GM19240 (cell line): ENCODE results near the gene PACSIN2.
"Not testable (repeated sequence)": the region's sequence is repeated elsewhere in the genome, so short reads cannot be mapped to it uniquely, and the experiment has no call there.

ENCODE experiments used
- DNase-seq: peaks from one replicate; pipeline ENCODE4 v3.0.0; 2011; ENCODE audit warnings: low spot score; ENCODE audit not compliant: insufficient read length

Gene PACSIN2

GRCh38 chr22:42992092-42992491 is 22.9 kb downstream of the PACSIN2 start:
- DNase-seq = no peak

- no peak for DNase-seq
Measured at GRCh38 chr22:42991010-42991651, 23.8 kb downstream of the PACSIN2 start.

- DNase-seq = no peak
Measured at GRCh38 chr22:42990131-42990838, 24.7 kb downstream of the PACSIN2 start.

- DNase-seq = no peak
Measured at GRCh38 chr22:42986115-42986514, 28.8 kb downstream of the PACSIN2 start.

GRCh38 chr22:42985531-42985905 is 29.4 kb downstream of the PACSIN2 start:
- DNase-seq = no peak

- no peak for DNase-seq
Measured at GRCh38 chr22:42984814-42985530, 30.0 kb downstream of the PACSIN2 start.

GRCh38 chr22:42984397-42984796 is 30.6 kb downstream of the PACSIN2 start:
- DNase-seq = no peak

- DNase-seq = no peak
Measured at GRCh38 chr22:42983470-42983869, 31.5 kb downstream of the PACSIN2 start.

- no peak for DNase-seq
Measured at GRCh38 chr22:42979606-42980005, 35.3 kb downstream of the PACSIN2 start.

- DNase-seq = no peak
Measured at GRCh38 chr22:42978453-42979103, 36.4 kb downstream of the PACSIN2 start.

- DNase-seq = no peak
Measured at GRCh38 chr22:42977569-42977968, 37.4 kb downstream of the PACSIN2 start.

- no peak for DNase-seq
Measured at GRCh38 chr22:42976217-42976933, 38.6 kb downstream of the PACSIN2 start.

- DNase-seq = no peak
Measured at GRCh38 chr22:42974223-42974622, 40.7 kb downstream of the PACSIN2 start.

GRCh38 chr22:42973536-42973881 is 41.4 kb downstream of the PACSIN2 start:
- DNase-seq = no peak

GRCh38 chr22:42972649-42973535 is 42.1 kb downstream of the PACSIN2 start:
- no peak for DNase-seq

GRCh38 chr22:42971473-42971860 is 43.5 kb downstream of the PACSIN2 start:
- not testable (repeated sequence) for DNase-seq

GRCh38 chr22:42970029-42970428 is 44.9 kb downstream of the PACSIN2 start:
- no peak for DNase-seq

- no peak for DNase-seq
Measured at GRCh38 chr22:42969348-42969975, 45.5 kb downstream of the PACSIN2 start.

GRCh38 chr22:42967933-42968332 is 47.0 kb downstream of the PACSIN2 start:
- peak; percentile 46 for DNase-seq

- DNase-seq = no peak
Measured at GRCh38 chr22:42967005-42967404, 47.9 kb downstream of the PACSIN2 start.
